NCI-H460 (cell line): Measurements from ENCODE around the gene LGALS9. TPM values are rescaled to one million over a fixed set of nuclear protein-coding genes. Genes with fewer than 3 reads are reported as not detected.
A peak's percentile ranks its signal among the peaks of the same experiment; 100 is the strongest.
"Not testable (repeated sequence)": the region's sequence is repeated elsewhere in the genome, so short reads cannot be mapped to it uniquely, and the experiment has no call there.

Source experiments
- DNase-seq: peaks from one replicate; pipeline ENCODE4 v3.0.0-alpha.2; 2016; ENCODE audit warnings: low read depth; ENCODE audit errors: extremely low read depth
- total RNA-seq: library from RNA; depleted of rRNA; stranded (reverse); fragments of >200 nt; shearing (Covaris generic); gene quantifications from 2 replicates; pipeline ENCODE4 v1.2.3, GENCODE V29; 2014

Gene LGALS9
- total RNA-seq, 1 experiment from 2014 or later = 0.25 TPM

GRCh38 chr17:27651411-27652345 is 20.7 kb downstream of the LGALS9 start:
- DNase-seq = peak; percentile 37

DNA sequence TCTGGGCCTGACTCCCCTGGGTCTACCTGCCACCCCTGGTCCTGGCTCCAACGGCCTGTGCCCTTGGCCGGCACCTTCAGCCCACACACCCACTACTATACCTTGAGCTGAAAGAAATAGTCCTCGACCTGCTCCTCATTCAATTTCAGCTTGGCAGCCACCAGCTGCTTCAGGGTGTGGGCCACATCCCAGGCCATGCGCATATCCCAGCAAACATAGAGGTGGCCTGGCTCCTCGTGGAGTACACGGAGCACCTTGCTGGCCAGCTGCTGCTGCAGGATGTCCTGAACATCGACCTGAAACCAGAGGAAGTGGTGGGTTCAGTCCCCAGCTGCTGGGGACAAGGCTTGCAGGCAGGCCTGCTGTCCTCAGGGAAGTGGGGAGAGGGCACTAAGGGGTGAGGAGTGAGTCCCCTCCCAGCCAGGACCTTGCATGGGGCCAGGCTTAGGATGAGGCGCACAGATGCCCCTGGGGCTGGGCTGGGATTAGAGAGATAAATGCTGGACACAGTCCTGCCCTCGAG is 22.5 kb downstream of the LGALS9 start:
- DNase-seq = not testable (repeated sequence)

- no peak for DNase-seq
Measured at GRCh38 chr17:27654136-27654535, 23.1 kb downstream of the LGALS9 start.

- peak; percentile 81 for DNase-seq
Measured at GRCh38 chr17:27654654-27655524, 23.9 kb downstream of the LGALS9 start.

DNA sequence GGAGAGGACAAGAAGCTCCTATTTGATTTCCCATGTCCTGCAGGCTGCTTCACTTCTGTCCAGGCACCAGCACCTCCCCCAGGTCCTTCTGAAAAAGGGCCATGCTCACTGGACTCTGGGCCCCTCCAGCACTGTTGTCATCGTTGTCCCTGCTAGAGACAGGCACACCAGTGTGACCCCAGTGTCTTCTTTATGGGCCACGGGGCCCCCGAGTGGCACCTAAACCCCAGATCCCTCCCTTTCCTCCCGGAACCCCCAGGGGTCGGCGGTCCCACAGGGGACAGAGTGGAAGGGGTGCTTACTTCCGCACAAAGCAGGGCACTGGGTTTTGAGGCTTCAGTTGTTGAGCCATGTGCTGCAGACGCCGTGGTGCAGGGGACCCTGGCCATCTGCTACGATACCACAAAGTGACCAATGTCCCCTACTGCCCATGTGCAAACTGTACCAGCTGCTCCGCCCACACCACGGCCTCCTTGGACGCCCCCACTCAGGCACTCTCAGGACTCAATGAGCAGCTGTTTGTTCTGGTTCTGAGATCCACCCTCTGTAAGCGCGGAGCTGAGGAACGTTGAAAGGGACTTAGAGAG is 24.6 kb downstream of the LGALS9 start:
- not testable (repeated sequence) for DNase-seq

DNA sequence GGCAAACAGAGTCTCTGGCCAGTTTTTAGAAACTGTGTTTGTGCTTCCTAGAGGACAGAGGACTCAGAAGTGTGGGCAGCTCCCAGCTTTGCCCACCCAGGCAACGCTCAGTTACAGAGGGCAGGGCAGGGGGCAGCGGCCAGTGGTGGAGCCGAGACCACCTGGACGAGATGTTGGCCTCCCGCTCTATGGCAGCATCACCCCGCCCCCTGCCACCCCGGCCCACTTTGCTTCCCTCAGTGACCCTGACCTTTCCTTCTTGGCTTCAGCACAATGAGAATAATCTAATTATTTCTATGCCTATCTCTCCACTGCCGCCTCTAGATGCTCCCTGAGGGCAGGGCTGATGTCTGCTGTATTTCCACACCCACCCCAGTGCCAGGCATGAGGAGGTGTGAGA is 25.6 kb downstream of the LGALS9 start:
- DNase-seq = not testable (repeated sequence)

DNA sequence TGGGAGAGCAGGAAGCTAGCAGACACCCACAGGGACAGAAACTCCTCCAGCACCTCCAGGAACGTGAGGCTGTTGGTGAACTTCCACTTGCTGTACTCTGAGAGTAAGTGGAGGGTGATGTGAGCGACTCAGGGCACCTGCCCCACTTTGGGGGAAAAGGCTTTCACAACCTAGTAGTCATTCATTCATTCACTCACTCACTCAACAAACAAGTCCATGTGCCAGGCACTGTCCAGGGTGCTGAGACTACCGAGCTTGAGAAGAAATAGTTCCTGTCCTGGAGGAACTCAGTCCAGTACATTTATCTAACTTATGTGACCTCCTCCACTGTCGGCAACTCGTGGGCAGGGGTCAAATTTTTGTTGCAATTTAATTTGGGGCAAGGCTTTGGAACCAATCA is 26.6 kb downstream of the LGALS9 start:
- DNase-seq = peak; percentile 36

DNA sequence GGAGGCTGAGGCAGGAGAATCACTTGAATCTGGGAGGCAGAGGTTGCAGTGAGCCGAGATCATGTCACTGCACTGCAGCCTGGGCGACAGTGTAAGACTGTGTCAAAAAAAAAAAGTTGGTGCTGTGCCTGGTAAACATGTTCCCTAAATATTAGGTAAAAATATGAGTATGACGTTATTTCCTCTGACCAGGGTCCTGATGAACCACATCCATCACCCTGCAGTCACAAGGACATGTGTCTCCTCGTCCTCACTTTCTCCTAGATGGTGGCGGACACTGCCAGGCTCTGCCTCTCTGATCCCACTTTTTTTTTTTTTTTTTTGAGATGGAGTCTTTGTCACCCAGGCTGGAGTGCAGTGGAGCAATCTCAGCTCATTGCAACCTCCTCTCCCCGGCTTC is 28.7 kb downstream of the LGALS9 start:
- no peak for DNase-seq

DNA sequence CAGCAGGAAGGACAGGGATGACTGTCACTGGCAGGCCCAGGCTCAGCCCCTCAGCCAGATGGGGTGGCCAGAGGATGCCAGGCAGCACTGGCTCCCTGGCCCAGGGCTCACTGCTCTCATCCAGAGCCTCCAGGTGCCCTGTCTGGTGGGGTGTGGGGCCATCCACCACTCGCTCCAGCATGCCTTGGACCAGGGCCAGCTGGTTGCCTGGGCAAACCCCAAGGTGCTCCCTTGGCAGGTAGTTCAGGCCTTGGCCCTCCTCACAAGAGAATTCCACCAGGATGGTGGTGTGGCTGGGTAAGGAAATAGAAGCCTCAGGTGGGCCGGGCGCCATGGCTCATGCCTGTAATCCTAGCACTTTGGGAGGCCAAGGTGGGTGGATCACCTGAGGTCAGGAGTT is 29.4 kb downstream of the LGALS9 start:
- no peak for DNase-seq

DNA sequence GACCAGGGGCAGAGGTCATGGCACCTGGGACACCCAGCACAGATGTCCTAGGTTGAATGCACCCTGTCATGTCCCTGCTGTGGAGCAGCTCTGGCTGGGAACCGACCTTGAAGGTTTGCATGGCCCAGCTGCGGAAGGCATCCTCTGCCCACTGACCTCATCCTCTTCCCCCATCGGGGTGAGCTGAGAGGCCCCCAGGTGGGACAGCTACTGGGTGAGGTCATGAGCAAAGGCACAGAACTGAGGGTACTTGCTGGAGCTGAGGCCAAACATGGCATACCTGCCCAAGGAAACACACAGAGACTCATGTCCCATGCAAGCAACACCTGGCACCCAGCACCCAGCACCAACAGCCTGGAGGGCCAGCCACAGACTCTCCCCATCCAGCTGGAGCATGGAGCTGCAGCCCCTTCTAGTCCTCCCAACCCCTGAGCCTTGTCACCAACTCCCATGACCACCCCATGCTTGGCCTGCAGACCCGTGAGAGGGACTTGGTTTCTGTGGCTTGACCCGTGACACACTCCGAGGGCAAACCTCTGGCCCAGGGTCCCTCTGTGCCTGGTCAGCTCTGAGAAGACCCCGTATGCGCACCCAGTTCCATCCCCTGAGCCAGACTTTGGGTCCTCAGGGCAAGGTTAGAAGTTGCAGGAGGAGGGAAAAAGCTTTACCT is 33.1 kb downstream of the LGALS9 start:
- no peak for DNase-seq

- no peak for DNase-seq
Measured at GRCh38 chr17:27664606-27664965, 33.6 kb downstream of the LGALS9 start.

GRCh38 chr17:27665549-27665948 is 34.6 kb downstream of the LGALS9 start:
- DNase-seq = no peak

DNA sequence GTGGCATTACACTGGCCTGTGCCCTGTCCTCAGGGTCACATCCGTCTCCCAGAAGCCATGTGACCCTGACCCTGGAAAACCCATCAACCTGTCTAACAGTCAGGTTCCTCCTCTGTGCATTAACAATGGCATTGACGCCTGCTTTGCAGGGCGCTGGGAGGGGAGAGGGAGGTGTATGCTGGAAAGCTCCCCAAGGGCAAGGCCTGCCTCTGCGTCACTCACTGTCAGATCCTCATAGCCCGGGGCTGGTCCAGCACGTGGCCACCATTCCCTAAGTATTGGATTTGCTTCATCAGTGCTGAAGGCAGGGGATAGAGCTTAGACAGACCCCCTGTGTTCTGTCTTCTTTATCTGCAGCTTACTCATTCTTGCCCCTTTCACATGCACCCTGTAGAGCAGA is 35.3 kb downstream of the LGALS9 start:
- not testable (repeated sequence) for DNase-seq

DNA sequence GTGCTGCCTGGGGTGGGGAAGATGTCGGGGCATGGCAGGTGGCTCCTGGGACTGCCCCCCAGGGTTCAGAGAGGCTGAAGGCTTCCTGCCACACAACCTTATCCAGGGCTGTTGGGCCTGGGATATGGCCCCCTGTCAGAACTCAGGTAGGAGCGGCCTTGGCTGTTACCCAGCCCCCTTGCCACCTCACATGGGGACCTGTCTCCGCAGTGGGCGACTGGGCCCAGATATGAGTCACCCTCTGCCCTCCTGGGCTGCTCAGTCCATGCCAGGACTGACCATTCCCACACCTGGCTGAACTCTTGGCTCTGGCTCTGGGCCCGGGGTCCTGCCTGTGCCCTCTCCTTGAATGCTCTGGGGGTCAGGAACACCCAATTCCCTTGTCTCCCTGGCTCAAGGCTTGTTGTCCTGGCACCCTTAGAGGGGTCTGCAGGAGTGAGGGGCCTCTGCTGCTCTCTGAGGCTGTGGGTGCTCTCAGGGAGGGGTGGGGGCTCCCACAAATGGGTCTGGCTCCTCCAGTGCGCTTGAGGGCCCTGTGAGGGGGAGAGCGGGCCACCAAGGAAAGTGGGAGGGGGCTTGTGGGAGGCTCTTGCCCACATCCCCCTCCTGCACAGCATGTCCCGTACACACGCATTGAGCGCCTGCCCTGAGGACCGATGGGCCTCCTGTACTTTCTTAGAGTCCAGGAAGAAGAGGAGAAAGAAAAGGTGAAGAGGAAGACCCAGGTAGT is 36.0 kb downstream of the LGALS9 start:
- DNase-seq = no peak

DNA sequence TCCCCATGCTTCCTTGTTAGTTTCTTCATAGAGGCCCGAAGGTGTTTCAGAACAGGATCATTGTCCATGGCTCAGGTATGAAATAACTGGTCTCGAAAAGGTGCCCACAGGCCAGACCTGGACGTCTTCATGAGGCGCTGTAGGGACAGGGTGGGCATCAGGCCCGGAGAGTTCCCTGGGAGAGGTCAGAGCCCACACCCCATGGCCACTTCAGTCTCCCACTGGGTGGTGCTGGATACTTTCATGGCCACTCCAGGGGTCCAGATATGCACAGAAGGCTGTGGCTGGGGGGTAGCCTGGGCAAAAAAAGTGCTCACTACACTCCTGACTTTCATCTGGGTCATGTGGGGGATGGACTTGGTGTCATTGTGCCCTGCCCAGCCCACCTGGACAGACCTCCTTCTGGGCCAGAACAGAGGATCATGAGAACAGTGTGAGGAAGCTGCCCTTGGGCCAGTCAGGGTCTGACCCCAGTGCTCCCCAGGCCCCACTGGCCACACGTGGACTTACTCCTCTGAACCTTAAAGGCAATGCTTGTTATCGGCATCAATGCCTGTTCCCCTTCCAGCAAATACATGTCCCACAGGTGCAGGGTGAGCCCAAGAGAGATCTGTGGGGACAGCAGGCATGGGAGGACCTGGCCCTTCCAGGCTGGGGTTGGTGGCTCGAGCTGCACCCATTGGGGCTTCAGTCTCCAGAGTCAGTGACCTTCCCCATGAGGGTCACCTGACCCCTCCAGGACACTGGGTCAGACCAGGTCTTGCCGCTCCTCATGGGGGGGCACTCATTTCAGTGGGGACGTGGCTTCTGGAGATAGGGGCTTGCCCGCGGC is 36.9 kb downstream of the LGALS9 start:
- DNase-seq = no peak

DNA sequence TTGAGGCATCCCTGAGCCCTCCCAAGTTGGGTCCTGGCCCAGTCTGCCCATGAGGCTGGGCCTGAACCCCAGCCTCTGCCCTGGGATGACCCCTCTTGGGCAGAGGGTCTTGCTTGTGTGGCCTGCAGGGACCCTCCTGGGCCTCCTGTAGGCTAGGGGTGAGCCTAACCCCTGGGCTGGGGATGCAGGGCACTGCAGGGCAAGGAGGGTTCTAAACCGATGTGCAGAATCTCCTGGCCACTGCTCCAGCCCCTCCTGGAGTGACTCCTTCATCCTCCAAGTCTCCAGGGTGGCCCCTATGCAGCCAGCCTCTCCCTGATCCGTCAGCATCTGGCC is 37.5 kb downstream of the LGALS9 start:
- DNase-seq = no peak

DNA sequence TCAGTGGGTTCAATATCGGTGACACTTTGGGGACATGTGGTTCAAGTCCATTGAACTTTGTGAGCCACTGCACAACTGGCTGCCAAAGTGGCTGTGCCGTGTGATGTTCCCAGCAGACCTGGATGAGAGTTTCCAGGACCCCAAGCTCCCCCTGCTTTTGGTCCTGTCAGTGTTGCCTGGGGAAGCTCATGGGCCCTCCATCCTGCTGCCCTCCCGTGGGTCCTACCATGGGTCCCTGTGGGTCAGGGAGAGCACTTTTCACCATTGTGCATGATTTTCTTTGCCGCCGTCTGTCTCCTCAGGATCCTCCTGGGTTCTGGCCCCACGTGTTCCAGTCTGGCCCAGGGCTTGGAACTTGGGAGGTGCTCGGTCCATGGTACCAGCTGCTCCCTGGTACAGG is 38.1 kb downstream of the LGALS9 start:
- DNase-seq = no peak

GRCh38 chr17:27669850-27670249 is 38.9 kb downstream of the LGALS9 start:
- DNase-seq = no peak
